Astrocyte (in vitro differentiated cells and primary cell): Measurements from ENCODE around the gene CDSN.
"Not testable (repeated sequence)": the region's sequence is repeated elsewhere in the genome, so short reads cannot be mapped to it uniquely, and the experiment has no call there.

Experiments
- EZH2 ChIP-seq: IDR thresholded peaks from 2 replicates; pipeline ENCODE4 v1.6.1; 2012; ENCODE audit warnings: mild to moderate bottlenecking, low read length, inconsistent platforms; ENCODE audit not compliant: insufficient read depth
- TF ChIP-seq, protein P1 (sequence below): IDR thresholded peaks from 2 replicates; pipeline ENCODE4 v1.5.1; 2011; ENCODE audit warnings: low read depth, mild to moderate bottlenecking, inconsistent platforms, low read length, moderate library complexity; ENCODE audit not compliant: insufficient read depth

DNA sequence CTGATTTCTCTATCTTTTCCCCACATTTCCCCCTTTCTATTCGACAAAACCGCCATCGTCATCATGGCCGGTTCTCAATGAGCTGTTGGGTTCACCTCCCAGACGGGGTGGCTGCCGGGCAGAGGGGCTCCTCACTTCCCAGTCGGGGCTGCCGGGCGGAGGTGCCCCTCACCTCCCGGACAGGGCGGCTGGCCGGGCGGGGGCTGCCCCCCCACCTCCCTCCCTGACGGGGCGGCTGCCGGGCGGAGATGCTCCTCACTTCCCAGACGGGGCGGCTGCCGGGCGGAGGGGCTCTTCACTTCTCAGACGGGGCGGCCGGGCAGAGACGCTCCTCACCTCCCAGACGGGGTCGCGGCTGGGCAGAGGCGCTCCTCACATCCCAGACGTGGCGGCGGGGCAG lies 53.2 kb downstream of the CDSN start:
- TF ChIP-seq, protein P1, sequence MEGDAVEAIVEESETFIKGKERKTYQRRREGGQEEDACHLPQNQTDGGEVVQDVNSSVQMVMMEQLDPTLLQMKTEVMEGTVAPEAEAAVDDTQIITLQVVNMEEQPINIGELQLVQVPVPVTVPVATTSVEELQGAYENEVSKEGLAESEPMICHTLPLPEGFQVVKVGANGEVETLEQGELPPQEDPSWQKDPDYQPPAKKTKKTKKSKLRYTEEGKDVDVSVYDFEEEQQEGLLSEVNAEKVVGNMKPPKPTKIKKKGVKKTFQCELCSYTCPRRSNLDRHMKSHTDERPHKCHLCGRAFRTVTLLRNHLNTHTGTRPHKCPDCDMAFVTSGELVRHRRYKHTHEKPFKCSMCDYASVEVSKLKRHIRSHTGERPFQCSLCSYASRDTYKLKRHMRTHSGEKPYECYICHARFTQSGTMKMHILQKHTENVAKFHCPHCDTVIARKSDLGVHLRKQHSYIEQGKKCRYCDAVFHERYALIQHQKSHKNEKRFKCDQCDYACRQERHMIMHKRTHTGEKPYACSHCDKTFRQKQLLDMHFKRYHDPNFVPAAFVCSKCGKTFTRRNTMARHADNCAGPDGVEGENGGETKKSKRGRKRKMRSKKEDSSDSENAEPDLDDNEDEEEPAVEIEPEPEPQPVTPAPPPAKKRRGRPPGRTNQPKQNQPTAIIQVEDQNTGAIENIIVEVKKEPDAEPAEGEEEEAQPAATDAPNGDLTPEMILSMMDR: not testable (repeated sequence)
- not testable (repeated sequence) for TF ChIP-seq EZH2
